ENCODE results near the gene TRDMT1.

DNA sequence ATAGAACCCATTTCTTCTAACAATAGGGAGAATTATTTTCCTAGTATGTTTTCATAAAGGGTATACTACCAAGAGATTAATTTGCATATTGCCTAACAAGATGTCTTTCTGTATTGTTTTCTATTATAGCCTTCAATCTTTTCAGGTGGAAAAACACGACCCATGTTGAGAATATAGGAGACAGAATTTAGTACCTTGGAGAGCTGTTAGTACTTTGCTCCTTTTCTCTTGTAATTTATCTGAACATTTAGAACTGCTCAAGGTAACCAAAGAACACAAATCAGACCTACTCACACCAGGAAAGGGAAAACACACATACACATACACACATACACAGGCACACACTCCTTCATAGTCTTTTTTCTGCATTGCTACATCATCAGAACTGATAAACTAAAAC lies 7.8 kb upstream of the TRDMT1 start:
- TF ChIP-seq, protein P1, sequence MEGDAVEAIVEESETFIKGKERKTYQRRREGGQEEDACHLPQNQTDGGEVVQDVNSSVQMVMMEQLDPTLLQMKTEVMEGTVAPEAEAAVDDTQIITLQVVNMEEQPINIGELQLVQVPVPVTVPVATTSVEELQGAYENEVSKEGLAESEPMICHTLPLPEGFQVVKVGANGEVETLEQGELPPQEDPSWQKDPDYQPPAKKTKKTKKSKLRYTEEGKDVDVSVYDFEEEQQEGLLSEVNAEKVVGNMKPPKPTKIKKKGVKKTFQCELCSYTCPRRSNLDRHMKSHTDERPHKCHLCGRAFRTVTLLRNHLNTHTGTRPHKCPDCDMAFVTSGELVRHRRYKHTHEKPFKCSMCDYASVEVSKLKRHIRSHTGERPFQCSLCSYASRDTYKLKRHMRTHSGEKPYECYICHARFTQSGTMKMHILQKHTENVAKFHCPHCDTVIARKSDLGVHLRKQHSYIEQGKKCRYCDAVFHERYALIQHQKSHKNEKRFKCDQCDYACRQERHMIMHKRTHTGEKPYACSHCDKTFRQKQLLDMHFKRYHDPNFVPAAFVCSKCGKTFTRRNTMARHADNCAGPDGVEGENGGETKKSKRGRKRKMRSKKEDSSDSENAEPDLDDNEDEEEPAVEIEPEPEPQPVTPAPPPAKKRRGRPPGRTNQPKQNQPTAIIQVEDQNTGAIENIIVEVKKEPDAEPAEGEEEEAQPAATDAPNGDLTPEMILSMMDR (IDR thresholded peaks at IDR 0.05; ENCODE audit: low read depth, low read length, poor library complexity, severe bottlenecking), result no peak
- no peak for TF ChIP-seq EZH2phosphoT487 (IDR thresholded peaks at IDR 0.05; ENCODE audit: borderline replicate concordance, low read length)

Measured in DOHH2 (cell line).